ENCODE results near the gene KIF25. TPM values are rescaled to one million over a fixed set of nuclear protein-coding genes. Genes with fewer than 3 reads are reported as not detected.

KIF25 gene
- total RNA-seq, 1 donor from 2014 or later: not detected

DNA sequence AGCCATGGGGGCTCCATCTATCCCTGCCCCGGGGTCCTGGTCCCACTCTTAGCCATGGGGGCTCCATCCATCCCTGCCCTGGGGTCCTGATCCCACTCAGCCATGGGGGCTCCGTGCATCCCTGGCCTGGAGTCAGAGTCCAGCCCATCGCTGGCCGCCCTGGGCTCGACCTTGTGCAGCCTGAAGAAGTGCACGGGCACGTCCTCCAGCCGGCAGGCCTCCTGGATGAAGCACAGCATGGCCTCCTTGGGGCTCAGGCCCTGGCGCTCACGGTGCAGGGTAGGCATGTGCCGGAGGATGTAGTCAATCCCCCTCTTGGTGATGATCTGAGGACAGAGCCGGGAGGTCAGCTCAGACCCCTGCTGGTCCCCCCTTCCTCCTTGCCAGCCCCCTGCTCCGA, 66.0 kb downstream of the KIF25 start:
- H3K36me3 Mint-ChIP-seq (ENCODE audit: unreplicated experiment): no peaks in the 10 kb centered on the region
- no peaks in the 10 kb centered on the region for H3K27me3 Mint-ChIP-seq (ENCODE audit: unreplicated experiment)
- no peak overlapping the region for H3K27ac Mint-ChIP-seq (ENCODE audit: unreplicated experiment)
- peaks cover 12% of the 10 kb centered on the region for H3K4me1 Mint-ChIP-seq (ENCODE audit: unreplicated experiment)
- no peaks in the 10 kb centered on the region for H3K9me3 Mint-ChIP-seq (ENCODE audit: unreplicated experiment)
- DNase-seq (ENCODE audit: extremely low spot score, unreplicated experiment): no peak
- TF ChIP-seq, protein P1, sequence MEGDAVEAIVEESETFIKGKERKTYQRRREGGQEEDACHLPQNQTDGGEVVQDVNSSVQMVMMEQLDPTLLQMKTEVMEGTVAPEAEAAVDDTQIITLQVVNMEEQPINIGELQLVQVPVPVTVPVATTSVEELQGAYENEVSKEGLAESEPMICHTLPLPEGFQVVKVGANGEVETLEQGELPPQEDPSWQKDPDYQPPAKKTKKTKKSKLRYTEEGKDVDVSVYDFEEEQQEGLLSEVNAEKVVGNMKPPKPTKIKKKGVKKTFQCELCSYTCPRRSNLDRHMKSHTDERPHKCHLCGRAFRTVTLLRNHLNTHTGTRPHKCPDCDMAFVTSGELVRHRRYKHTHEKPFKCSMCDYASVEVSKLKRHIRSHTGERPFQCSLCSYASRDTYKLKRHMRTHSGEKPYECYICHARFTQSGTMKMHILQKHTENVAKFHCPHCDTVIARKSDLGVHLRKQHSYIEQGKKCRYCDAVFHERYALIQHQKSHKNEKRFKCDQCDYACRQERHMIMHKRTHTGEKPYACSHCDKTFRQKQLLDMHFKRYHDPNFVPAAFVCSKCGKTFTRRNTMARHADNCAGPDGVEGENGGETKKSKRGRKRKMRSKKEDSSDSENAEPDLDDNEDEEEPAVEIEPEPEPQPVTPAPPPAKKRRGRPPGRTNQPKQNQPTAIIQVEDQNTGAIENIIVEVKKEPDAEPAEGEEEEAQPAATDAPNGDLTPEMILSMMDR (IDR thresholded peaks at IDR 0.05): no peak
- no peak overlapping the region for H3K4me3 Mint-ChIP-seq (ENCODE audit: unreplicated experiment)

DNA sequence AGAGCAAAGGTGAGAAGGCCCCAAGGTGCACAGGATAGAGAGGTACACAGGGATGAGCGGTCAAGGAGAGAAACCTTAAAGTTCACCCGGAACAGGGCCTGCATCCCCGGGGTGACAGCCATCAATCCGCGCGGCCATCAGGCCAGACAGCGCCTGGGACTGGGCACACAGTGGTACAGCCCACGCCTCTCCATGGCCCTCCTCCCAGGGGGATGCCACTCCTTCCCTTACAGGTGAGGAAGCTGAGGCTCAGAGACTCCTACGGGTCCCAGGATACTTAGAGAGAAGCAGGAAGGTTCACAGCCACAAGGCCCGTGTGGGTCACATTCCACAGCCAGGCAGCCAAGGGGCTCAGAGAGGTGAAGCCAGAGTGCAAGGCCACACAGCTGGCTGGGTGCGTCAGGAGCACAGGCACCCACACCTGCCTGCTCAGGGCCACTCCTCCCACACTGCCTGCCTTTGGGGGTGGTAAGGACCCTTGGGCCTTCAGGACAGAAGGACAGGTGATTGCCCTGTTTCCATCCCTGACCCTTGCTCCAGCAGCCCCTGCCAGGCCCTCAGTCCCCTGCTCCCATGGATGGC, 66.8 kb downstream of the KIF25 start:
- peaks cover 12% of the 10 kb centered on the region for H3K4me1 Mint-ChIP-seq (ENCODE audit: unreplicated experiment)
- H3K27me3 Mint-ChIP-seq (ENCODE audit: unreplicated experiment): no peaks in the 10 kb centered on the region
- H3K9me3 Mint-ChIP-seq (ENCODE audit: unreplicated experiment): no peaks in the 10 kb centered on the region
- TF ChIP-seq, protein P1 (IDR thresholded peaks at IDR 0.05): no peak
- DNase-seq (ENCODE audit: extremely low spot score, unreplicated experiment): no peak
- no peaks in the 10 kb centered on the region for H3K36me3 Mint-ChIP-seq (ENCODE audit: unreplicated experiment)
- H3K4me3 Mint-ChIP-seq (ENCODE audit: unreplicated experiment): no peak overlapping the region
- no peak overlapping the region for H3K27ac Mint-ChIP-seq (ENCODE audit: unreplicated experiment)

DNA sequence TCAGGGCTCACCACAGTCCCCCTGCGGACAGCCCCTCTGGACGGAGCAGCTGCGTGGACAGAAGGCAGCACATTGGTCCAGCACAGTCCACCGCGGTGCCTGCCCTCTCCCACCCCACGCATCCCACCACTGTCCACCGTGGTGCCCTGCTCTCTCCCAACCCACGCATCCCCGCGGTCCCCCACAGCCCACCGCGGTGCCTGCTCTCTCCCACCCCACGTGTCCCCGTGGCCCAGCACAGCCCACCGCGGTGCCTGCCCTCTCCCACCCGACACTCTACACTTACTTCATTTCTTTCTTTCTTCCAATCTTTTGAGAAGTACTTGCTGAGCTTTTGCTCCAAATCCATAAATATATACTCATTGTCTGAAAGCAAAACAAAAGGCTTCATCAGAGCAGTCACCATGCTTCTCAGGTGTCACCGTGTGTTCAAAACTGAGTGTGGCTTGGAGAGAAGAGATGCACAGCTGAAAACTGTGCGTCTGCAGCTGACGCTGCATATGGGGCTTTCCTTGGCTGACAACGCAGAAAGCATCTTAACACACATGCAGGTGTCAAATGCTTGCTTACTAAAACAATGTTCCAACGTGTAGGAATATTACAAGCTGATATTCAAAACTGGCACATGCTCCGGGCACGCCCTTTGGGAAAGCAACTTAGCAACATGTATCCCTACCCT, 69.7 kb downstream of the KIF25 start:
- Mint-ChIP-seq H3K9me3 (ENCODE audit: unreplicated experiment) (no peaks in the 10 kb centered on the region), H3K27ac (ENCODE audit: unreplicated experiment) (no peak overlapping the region), H3K4me1 (ENCODE audit: unreplicated experiment) (peaks cover 11% of the 10 kb centered on the region), H3K36me3 (ENCODE audit: unreplicated experiment) (no peaks in the 10 kb centered on the region), H3K27me3 (ENCODE audit: unreplicated experiment) (peaks cover 10% of the 10 kb centered on the region), H3K4me3 (ENCODE audit: unreplicated experiment) (no peak overlapping the region)
- no peak for DNase-seq (ENCODE audit: extremely low spot score, unreplicated experiment)
- TF ChIP-seq, protein P1 (IDR thresholded peaks at IDR 0.05): no peak

DNA sequence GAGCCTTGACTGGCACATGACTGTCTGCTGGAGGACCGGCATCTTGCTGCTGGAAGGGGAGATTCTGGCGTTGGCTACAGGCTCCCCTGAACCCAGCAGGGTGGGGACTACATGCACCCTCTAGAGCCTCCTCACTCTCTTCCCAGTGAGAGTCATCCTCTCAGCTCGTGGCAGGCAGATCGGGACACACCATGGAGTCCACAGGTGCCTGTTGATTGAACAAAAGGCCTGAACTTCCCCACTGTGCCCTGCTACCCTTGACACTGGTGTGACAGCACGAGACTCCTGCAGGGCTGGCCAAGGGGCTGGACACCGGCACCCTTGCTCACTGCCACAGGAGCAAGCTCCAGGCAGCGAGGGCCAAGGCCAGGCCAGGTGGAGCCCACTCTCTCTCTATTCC, 73.3 kb downstream of the KIF25 start:
- Mint-ChIP-seq H3K27ac (ENCODE audit: unreplicated experiment) (no peak overlapping the region), H3K9me3 (ENCODE audit: unreplicated experiment) (no peaks in the 10 kb centered on the region), H3K4me3 (ENCODE audit: unreplicated experiment) (no peak overlapping the region), H3K36me3 (ENCODE audit: unreplicated experiment) (no peaks in the 10 kb centered on the region), H3K27me3 (ENCODE audit: unreplicated experiment) (peaks cover 10% of the 10 kb centered on the region), H3K4me1 (ENCODE audit: unreplicated experiment) (peaks cover 22% of the 10 kb centered on the region)
- no peak for DNase-seq (ENCODE audit: extremely low spot score, unreplicated experiment)
- TF ChIP-seq, protein P1 (IDR thresholded peaks at IDR 0.05): no peak

DNA sequence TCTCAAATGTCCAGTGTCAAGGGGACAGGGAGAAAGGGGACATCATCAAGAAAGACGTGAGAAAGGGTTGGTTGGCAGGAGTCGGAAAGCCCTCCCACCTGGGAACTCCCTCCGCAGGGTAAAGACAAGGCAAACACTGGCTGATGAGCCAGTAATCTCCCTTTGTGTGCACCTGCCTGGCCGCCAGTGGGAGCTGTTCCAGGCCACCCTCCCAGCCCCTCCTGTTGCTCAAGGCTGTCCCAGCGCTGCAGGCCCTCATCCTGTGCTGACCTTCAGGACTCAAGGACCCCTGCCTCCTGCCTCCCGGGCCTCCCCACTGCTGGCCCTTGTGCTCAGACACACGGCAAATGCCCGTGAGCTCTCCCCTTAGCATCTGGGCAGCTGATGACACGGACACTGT, 74.1 kb downstream of the KIF25 start:
- Mint-ChIP-seq H3K36me3 (ENCODE audit: unreplicated experiment) (no peaks in the 10 kb centered on the region), H3K27ac (ENCODE audit: unreplicated experiment) (no peak overlapping the region), H3K4me3 (ENCODE audit: unreplicated experiment) (no peak overlapping the region), H3K4me1 (ENCODE audit: unreplicated experiment) (peaks cover 22% of the 10 kb centered on the region), H3K27me3 (ENCODE audit: unreplicated experiment) (peaks cover 10% of the 10 kb centered on the region), H3K9me3 (ENCODE audit: unreplicated experiment) (no peaks in the 10 kb centered on the region)
- no peak for DNase-seq (ENCODE audit: extremely low spot score, unreplicated experiment)
- TF ChIP-seq, protein P1 (IDR thresholded peaks at IDR 0.05): no peak

Data from osteocyte (in vitro differentiated cells).